OCI-LY1 (cell line): ENCODE data around the gene SNRPE.

Experiments
- CTCF ChIP-seq: fragments of 200-600 bp; sonication (generic), shearing (Covaris generic); IDR thresholded peaks from 2 replicates; pipeline ENCODE4 v1.5.1; 2017; ENCODE audit warnings: mild to moderate bottlenecking, antibody characterized with exemption, low read length, moderate library complexity, mixed read lengths
- EZH2 ChIP-seq: fragments of 200-600 bp; sonication (generic), shearing (Covaris generic); IDR thresholded peaks from 2 replicates; pipeline ENCODE4 v1.8.0; 2017; ENCODE audit warnings: borderline replicate concordance, mixed run types, mild to moderate bottlenecking, antibody characterized with exemption, low read length, moderate library complexity, mixed read lengths

GRCh38 chr1:203914292-203914691 is 52.9 kb downstream of the SNRPE start:
- no peak for TF ChIP-seq CTCF
- no peak for TF ChIP-seq EZH2
